DND-41 (cell line): ENCODE measurements around the gene CTXN1.

Experiments
- ATAC-seq: fragments of 200-7000 bp; cut with Tn5 transposase; 3 replicates; pipeline ENCODE4 v1.9.1; 2021; ENCODE audit warnings: low read depth; ENCODE audit not compliant: insufficient read depth
- DNase-seq: peaks from one replicate; pipeline ENCODE4 v3.0.0-alpha.2; 2020
- H2AFZ ChIP-seq: 2 replicates; pipeline ENCODE4 v1.6.0; 2012; ENCODE audit warnings: low read depth, low read length
- H3K27ac ChIP-seq: 2 replicates; pipeline ENCODE4 v1.5.1; 2012; ENCODE audit warnings: low read length, inconsistent platforms
- H3K27me3 ChIP-seq: fragments of 200-600 bp; sonication (generic); 2 replicates; pipeline ENCODE4 v1.6.0; 2012; ENCODE audit warnings: low read length, mild to moderate bottlenecking, inconsistent platforms; ENCODE audit not compliant: insufficient read depth, poor library complexity
- H3K36me3 ChIP-seq: 2 replicates; pipeline ENCODE4 v1.5.1; 2012; ENCODE audit warnings: low read length, inconsistent platforms; ENCODE audit not compliant: insufficient read depth
- H3K4me1 ChIP-seq: 2 replicates; pipeline ENCODE4 v1.5.1; 2012; ENCODE audit warnings: mild to moderate bottlenecking, low read length; ENCODE audit not compliant: insufficient read depth
- H3K4me2 ChIP-seq: 2 replicates; pipeline ENCODE4 v1.6.0; 2012; ENCODE audit warnings: mild to moderate bottlenecking, moderate library complexity, low read length, inconsistent platforms; ENCODE audit not compliant: insufficient read depth
- H3K4me3 ChIP-seq, 2 experiments: fragments of 200-600 bp in 1 of 2; shearing (Covaris generic) in 1 of 2; 2 replicates each; pipeline ENCODE4 v1.5.1; 2012 to 2016; ENCODE audit warnings: inconsistent platforms in 2 of 2, low read length in 2 of 2, mild to moderate bottlenecking in 2 of 2, low read depth in 1 of 2, moderate library complexity in 1 of 2
- H3K79me2 ChIP-seq: 2 replicates; pipeline ENCODE4 v1.6.0; 2012; ENCODE audit warnings: low read length, inconsistent platforms; ENCODE audit not compliant: insufficient read depth
- H3K9ac ChIP-seq: 2 replicates; pipeline ENCODE4 v1.6.0; 2012; ENCODE audit warnings: low read depth, mild to moderate bottlenecking, inconsistent platforms, low read length, moderate library complexity
- H3K9me3 ChIP-seq: 2 replicates; pipeline ENCODE4 v1.5.1; 2012; ENCODE audit warnings: low read length, moderate library complexity, mild to moderate bottlenecking, inconsistent platforms; ENCODE audit not compliant: insufficient read depth, severe bottlenecking
- H4K20me1 ChIP-seq: 2 replicates; pipeline ENCODE4 v1.6.0; 2012; ENCODE audit warnings: low read length; ENCODE audit not compliant: insufficient read depth
- EZH2 ChIP-seq: IDR thresholded peaks from 3 replicates; pipeline ENCODE4 v1.6.1; 2012; ENCODE audit warnings: borderline replicate concordance, low read depth, mild to moderate bottlenecking, moderate library complexity, low read length, inconsistent platforms; ENCODE audit not compliant: severe bottlenecking
- TF ChIP-seq, protein P1 (sequence below): IDR thresholded peaks from 2 replicates; pipeline ENCODE4 v1.5.1; 2012; ENCODE audit warnings: borderline replicate concordance, low read length, moderate library complexity, mild to moderate bottlenecking; ENCODE audit not compliant: poor library complexity, severe bottlenecking; ENCODE audit errors: extremely low read depth

Gene CTXN1

DNA sequence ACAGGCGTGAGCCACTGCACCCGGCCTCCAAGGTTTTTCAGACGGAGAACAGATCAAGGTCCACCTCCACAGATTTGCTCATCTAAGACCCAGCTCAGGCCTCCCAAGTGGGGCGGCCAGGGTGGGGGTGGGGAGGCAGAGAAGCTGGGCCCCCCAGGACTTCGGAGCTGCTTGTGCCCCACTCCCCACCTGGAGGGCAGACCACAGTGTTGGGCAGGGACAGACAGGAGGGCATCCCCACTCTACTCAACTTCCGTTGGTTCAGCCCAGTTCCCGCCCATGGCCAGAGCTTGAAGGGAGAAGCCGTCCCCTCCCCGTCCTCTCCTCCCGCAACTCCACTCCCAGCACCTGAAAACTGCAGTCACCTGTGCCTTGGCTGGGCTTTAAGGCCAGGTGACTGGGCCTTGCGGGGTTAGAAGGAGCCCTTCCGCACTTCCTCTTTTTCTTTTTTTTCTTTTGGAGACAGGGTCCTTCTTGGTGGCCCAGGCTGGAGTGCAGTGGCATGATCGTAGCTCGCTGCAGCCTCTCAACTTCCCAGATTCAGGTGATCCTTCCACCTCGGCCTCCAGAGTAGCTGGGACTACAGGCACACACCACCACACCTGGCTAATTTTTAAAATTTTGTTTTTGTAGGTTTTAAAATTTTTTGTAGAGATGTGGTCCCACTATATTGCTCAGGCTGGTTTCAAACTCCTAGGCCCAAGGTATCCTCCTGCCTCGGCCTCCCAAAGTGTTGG lies 38.4 kb downstream of the CTXN1 start:
- Histone ChIP-seq H2AFZ (no peak overlapping the region), H3K36me3 (no peaks in the 10 kb centered on the region), H3K4me1 (peaks cover 19% of the 10 kb centered on the region), H3K27ac (no peak overlapping the region), H3K4me2 (no peak overlapping the region), H3K79me2 (no peaks in the 10 kb centered on the region), H4K20me1 (no peaks in the 10 kb centered on the region), H3K27me3 (no peaks in the 10 kb centered on the region), H3K4me3 (no peak overlapping the region), H3K9me3 (no peaks in the 10 kb centered on the region), H3K9ac (no peak overlapping the region)
- no peak for ATAC-seq
- no peak for DNase-seq
- TF ChIP-seq, protein P1, sequence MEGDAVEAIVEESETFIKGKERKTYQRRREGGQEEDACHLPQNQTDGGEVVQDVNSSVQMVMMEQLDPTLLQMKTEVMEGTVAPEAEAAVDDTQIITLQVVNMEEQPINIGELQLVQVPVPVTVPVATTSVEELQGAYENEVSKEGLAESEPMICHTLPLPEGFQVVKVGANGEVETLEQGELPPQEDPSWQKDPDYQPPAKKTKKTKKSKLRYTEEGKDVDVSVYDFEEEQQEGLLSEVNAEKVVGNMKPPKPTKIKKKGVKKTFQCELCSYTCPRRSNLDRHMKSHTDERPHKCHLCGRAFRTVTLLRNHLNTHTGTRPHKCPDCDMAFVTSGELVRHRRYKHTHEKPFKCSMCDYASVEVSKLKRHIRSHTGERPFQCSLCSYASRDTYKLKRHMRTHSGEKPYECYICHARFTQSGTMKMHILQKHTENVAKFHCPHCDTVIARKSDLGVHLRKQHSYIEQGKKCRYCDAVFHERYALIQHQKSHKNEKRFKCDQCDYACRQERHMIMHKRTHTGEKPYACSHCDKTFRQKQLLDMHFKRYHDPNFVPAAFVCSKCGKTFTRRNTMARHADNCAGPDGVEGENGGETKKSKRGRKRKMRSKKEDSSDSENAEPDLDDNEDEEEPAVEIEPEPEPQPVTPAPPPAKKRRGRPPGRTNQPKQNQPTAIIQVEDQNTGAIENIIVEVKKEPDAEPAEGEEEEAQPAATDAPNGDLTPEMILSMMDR: no peak
- no peak for TF ChIP-seq EZH2

DNA sequence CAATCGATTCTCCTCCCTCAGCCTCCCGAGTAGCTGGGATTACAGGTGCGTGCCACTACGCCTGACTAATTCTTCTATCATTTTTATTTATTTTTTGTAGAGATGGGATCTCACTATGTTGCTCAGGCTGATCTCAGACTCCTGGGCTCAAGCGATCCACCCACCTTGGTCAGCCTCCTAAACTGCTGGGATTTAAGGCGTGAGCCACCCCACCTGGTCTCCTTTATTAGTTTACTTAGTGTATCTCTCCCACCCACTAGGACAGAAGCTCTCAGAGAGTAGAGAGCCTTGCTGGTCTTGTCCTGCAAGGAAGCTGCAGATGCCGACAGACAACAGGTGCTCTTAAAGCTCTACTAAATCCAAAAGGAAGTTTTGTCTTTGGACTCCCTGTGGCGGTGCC lies 40.1 kb downstream of the CTXN1 start:
- no peaks in the 10 kb centered on the region for H3K9me3 ChIP-seq
- H3K4me1 ChIP-seq: peaks cover 4% of the 10 kb centered on the region
- DNase-seq (no peak), ATAC-seq (no peak)
- no peaks in the 10 kb centered on the region for H3K36me3 ChIP-seq
- no peak overlapping the region for H3K4me2 ChIP-seq
- no peak overlapping the region for H3K9ac ChIP-seq
- no peaks in the 10 kb centered on the region for H3K27me3 ChIP-seq
- no peaks in the 10 kb centered on the region for H4K20me1 ChIP-seq
- no peak overlapping the region for H3K4me3 ChIP-seq
- TF ChIP-seq, protein P1: no peak
- no peak for TF ChIP-seq EZH2
- no peaks in the 10 kb centered on the region for H3K79me2 ChIP-seq
- no peak overlapping the region for H3K27ac ChIP-seq
- H2AFZ ChIP-seq: no peak overlapping the region

DNA sequence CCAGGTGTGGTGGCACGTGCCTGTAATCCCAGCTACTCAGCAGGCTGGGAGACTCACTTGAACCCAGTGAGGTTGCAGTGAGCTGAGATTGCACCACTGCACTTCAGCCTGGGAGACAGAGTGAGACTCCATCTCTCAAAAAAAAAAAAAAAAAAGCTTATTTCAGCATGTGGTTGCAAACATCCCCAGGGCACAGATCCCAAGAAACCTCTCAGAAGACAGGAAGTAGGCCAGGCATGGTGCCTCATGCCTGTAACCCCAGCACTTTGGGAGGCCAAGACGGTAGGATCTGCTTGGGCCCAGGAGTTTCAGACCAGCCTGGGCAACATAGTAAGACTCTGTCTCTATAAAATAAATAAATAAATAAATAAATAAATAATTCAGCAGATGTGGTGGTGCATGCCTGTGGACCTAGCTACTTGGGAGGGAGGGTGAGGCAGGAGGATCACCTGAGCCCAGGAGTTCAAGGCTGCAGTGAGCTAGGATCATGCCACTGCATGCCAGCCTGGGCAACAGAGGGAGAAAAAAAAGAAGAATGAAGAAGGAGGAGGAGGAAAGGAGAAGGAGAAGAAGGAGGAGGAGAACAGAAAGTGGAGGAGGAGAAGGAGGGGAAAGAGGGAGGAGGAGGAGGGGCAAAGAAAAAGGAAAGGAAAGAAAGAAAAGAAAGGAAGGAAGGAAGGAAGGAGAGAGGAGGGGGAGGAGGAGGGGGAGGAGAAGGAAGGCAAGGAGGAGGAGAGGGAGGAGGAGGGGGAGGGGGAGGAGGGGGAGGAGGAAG lies 42.0 kb downstream of the CTXN1 start:
- no peak for DNase-seq
- Histone ChIP-seq H3K27ac (no peak overlapping the region), H4K20me1 (no peaks in the 10 kb centered on the region), H3K4me2 (no peak overlapping the region), H3K9me3 (no peaks in the 10 kb centered on the region), H3K4me1 (peaks cover 3% of the 10 kb centered on the region; the same call in 1 of the 2 replicates), H3K9ac (no peak overlapping the region), H3K36me3 (no peaks in the 10 kb centered on the region), H2AFZ (no peak overlapping the region), H3K79me2 (no peaks in the 10 kb centered on the region), H3K27me3 (no peaks in the 10 kb centered on the region), H3K4me3 (no peak overlapping the region)
- TF ChIP-seq, protein P1: no peak
- no peak for TF ChIP-seq EZH2
- no peak for ATAC-seq
